Activated T-cell treated with anti-CD3 and anti-CD28 coated beads, Interleukin-2, amount 50 U/mL, for 1 hour (primary cell): ENCODE data around the gene KCNA2.

Experiments used
- DNase-seq: peaks from one replicate; pipeline ENCODE4 v3.0.0-alpha.2; 2020

KCNA2 gene

DNA sequence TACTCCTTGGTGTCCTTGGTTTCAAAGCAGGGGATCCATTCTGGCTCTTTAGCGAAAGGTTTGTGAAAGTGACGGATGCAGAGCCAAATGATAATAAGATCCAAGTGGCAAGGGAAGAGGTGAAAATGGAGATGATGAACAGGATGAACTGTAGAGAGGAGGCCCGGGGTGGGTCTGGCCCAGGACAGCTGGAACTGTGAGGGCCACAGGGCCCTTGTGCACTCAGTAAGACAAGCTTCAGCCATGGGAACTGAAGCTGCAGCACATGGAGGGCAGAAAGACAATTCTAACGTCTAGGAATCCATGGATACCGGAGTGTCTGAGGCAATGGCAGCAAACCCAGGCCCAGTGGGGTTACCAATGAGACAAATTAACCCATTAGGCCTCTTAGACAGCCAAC is 4.8 kb downstream of the KCNA2 start:
- no peak for DNase-seq

DNA sequence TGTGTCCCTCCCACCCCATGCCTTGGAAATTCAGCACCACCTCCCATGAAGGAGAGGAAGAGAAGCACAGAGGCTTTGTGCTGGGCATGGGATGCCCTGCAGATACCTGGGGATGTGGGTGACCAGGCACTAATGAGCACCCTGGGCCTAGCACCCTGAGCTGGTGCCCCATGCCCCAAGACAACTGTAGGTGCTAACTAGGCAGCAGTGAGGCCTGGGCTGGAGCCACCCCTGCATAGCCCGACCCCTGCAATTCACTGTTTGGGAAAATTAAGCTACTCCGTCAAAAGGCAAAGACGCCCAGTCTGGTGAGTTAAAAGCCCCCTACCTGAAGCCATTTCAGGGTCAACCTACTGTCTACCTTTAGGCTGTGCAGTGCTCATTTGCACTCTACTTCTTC is 5.4 kb downstream of the KCNA2 start:
- no peak for DNase-seq

DNA sequence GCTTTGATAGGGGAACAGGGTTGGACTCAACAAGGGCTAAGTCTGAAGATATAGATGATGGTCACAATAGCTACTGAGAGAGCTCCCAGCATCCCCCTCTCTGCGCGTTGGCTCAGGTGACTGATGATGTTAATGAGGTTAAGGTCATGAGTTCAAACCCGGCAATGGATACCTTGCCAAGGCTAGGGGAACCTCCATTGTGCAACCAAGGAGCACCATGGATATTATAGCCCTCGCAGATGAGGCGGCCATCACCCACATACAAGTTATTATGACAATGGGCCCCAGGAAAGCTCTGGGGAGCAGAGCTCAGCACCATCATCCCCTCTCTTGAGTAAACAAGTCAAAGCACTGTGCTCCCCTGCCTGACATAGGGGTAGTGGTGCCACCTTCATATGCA is 8.2 kb downstream of the KCNA2 start:
- DNase-seq: no peak

DNA sequence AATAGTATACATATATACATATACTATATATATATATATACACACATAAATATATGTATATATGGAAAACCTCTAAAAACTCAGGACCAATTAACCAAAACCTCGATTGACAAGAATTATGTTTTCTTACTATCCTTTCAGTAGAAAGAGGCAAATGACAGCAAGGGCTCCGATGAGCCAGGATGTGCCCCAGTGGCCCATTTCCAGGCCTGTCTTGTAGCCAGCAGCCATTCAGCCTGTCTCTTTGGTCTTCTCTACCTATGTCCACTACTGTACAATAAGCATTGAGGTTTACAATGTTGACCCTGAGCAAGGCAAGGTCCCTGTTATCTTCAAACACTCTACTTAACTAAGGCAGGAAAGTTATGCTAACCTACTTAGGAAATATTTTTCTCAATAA is 9.8 kb downstream of the KCNA2 start:
- DNase-seq: no peak

DNA sequence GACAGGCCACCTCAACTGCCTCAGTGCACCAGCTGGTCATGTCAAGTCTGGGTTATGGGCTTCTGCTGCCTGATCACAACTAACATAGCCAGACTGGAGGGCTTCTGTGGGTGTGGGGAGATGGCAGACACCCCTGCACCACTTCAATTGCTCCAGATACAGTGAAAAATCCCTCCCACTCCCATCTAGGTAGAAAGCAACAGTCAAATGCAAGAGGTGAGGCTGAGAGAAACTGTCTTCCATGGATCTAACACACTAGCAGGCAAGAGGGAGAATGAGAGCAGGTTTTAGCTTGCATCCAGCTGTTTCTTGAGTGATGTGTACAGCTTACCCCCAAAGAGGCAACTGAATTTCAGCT is 10.8 kb downstream of the KCNA2 start:
- no peak for DNase-seq

DNA sequence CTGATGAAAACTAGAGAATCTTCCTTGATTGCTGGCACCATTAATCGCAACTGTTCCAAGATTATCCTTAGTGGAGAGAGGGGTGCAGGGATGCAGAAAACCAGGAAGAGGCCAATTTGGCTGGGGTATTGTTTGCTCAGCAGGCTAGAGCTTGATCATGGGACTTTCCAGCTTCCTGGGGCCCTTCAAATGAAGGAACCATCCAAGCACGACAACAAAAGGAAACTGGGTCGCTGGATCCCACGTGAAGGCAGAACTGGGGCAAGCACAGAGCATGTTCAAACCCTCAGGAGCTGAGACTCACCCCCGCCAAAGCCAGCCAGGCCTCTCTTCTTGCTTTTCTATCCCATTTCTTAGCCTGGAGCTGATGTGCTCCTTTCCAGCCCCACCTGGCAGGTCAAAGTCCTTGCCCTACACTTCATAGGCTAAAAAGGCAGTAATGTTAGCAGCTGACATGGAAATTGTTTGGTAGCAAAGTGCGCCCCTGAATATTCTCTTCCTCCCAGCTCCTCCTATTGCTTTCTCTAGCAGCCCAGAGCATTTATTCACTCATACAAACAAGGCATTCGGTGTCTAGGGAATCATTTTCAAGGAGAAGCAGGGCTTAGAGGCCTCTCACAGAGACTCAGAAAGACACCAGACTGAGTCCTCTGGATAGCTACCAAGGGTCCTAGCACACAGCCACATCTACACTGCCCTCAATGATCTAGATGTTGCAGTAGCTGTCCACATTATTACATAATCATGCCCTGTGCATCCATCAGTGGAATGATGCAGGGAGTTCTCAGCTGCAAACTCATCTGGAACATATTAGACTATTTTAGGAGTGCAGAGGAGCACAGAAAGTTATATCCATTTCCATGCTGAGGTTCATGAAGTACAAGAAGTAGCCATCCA is 11.5 kb downstream of the KCNA2 start:
- DNase-seq: no peak

DNA sequence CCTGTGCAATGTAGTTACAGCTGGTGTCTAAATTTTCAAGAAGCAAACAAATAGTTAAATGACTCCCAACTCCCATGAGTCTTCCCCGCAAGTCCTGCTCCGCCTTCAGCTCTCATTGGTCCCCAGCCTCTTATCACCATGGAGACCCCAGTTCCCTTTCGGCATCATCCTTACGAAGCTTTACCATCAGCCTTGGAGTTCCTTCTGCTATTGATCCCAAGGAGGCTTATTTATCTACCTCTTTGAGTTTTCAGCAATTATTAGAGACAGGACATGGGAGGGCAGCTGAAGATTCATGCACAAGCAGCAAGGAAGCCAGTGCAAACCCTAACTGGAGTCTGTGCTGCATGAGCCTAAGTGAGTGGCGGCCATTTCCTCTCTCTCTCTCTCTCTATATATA is 12.3 kb downstream of the KCNA2 start:
- no peak for DNase-seq

DNA sequence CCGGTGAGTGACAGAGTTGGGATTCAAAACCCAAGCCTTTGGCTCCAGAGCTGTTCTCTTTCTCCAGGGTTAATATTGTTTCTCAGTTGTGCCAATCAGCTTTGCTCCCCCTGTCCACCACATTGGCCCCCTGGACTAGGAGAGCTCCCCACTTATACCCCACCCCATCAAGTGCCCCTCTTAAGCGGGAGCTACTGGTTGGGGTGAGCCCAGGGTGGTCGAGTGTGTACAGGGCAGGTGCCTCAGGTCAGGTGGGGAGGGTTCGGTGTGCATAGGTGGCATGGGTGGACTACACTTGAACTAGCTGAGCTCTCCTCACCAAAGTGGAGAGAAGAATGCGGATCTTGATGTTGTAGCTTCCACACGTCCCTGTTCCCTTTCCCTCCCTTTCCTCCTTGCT is 14.2 kb downstream of the KCNA2 start:
- no peak for DNase-seq

DNA sequence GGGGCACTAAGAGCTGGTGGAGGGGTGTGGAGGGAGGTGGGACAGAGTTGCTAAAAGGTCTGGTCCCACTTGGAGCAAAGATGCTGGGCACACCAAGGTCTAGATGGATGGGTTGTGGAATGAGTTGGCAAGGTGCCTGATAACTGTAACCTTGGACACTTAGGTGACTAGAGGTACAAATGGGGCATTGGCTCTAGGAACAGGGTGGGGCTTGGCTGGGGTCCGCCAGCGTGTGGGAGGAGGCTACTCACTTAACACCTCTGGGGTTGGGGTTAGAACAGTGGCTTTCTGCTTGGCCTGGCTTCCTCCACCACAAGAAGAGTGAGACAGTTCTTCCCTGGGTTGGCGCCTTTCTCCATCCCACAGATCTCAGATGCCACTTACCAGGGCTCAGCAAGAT is 17.2 kb downstream of the KCNA2 start:
- no peak for DNase-seq

DNA sequence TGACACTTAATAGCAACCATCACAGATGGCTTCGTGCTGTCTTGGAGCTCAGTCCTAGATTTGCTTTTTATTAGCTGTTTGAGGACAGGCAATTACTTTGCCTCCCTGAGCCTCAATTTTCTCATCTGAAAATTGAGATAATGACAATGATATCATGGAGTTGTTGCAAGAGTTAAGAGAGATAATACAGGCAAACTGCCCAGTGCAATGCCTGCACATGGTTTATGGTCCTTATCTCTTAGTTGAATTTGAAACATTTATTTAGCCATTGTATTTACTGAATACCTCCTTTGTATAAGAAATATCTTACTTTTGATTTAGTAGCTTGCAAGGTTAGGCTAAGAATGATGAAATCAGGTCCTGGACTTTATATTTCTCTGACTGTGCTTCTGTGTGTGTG is 17.7 kb downstream of the KCNA2 start:
- DNase-seq: no peak

DNA sequence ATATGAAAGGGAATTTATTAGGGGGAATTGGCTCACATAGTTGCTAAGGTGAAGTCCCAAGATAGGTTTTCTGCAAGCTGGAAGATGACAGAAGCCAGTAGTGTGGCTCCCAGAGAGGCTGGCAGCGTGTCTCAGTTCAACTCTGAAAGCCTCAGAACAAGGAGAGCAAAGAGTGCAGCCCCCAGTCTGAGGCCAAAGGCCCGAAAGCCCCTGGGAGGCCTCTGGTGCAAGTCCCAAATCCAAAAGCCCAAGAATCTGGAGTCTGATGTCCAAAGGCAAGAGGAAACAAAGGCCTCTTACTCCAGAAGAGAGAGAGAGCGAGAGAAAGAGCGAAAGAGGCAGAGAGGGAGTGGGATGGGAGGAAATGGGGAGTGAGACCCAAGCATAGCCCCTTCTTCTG is 18.3 kb downstream of the KCNA2 start:
- DNase-seq: no peak

DNA sequence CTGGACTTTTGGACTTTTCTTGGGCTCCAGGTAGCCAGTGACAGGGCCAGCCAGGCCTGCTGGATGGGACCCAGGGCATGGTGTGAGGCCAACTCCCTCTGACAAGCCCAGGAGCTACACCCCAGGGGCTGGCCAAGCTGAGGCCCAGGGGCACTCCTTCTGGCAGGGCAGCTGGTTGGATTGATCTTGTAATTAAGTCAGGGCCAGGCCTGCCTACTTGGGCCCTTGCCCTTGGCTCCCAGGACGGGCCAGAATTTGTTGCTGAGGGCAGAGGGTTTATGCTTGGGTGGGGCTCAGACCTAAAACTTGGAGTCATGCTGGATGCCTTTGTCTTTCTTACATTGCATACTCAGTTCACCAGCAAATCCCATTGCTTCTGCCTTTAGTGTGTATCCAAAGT is 20.7 kb downstream of the KCNA2 start:
- no peak for DNase-seq

DNA sequence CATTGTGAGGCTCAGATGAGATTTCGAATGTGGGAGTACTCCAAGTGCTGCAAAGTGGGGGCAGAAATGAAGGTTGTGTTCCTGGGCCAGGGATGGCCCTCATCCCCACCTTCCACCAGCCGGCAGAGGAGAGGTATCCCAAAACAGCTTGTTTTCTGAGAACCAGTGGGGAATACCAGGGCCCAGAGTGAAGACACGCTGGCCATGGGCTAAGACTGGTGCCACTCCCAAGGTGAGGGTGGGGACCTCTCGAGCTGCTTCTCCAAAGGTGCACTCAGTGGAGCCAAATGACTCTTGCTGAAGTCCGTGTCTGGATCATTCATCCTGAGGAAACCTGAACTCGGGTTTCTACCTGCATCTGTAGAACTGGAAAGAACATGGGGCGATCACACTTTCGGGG is 22.1 kb downstream of the KCNA2 start:
- DNase-seq: no peak

DNA sequence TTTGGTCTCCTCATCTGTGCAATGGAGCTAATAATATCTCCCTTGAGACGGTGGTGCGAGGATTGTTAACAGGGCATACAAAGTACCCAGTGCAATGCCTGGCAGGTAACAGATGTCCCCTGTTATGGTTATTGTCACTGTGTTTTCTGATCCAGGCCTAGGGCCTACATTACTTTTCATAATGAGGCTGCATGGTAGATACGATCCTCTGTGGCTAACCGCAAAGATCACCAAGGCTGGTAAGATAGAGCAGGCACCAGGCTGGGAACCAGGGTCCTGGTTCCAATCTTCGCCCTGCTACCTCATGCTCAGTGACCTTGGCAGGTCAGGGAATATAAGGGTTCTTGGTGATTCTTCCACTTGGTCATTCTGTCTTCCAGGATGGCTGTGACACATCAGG is 22.7 kb downstream of the KCNA2 start:
- no peak for DNase-seq

DNA sequence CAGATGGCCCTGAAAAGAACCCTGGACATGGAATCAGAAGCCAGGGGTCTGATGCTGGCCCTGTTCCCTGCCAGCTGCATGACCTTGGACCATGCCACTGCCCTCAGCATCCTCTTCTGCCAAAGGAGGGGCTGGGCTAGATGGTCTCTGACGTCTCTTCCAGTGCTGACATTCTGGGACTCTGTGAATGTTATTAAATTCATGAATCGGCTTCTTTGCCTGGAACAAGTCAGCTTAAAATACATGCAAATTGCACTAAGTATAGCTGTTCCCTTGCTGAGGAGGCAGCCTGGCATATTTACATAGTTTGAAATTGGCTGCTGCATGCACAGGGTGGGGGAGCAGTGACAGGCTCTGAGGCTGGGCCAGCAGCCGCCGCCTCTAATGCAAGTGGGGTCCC is 23.8 kb downstream of the KCNA2 start:
- DNase-seq: no peak

DNA sequence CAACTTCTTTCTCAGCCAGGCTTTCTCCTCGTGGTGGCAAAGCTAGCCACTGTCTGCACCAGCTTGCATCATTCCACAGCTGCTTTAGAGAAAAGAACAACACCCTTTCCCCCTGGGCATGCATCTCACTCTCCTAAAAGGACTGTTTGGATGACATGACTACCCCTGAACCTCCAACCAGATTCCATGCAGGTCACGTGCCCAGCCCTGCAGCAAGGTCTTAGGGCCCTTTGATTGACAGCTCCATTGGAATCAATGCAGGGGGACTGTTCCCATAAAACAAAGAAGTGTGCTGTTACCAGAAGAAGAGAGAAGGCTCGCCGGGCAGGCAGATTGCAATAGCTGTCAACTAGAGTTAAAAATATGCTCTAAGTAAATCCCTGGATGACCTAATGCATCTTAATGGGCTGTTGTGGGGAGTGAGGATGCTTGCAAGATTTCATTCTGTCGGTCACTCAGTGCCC is 24.4 kb downstream of the KCNA2 start:
- no peak for DNase-seq

DNA sequence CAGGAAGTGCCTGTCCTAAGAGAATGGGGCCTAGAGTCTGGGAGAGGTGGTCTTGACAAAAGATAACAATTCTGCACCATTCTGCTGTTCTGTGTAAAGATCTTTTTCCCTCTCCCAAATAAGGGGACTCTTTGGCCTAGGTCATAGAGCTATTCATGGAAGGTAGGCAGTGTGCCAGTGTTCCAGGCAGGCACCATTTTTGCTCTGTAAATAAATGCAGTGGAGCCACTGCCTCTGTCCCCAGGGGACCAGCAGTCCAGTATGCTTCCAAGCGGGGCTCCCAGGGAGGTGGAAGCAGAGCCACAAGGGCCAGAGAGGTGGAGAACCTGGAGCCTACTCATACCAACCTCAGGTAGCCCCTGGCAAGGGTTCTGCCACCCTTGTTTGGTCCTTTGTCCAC is 25.9 kb downstream of the KCNA2 start:
- no peak for DNase-seq

DNA sequence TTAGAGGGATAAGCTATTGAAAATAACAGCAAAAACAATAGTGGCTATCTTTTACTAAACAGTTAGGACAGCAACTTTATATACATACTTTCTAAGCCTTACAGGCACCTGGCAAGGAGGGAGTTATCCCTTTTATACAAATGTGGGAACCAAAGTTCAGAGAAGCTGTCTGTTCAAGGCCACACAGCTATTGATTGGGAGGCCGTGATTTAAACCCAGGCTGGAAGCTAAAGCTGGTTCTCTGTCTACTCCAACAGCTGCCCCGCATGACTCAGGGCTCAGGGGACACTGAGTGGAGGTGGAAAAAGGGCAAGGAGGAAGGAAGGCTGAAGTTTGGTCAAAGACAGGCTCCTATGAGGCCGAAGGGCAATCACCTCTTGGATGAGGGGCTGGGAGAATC is 26.7 kb downstream of the KCNA2 start:
- no peak for DNase-seq

DNA sequence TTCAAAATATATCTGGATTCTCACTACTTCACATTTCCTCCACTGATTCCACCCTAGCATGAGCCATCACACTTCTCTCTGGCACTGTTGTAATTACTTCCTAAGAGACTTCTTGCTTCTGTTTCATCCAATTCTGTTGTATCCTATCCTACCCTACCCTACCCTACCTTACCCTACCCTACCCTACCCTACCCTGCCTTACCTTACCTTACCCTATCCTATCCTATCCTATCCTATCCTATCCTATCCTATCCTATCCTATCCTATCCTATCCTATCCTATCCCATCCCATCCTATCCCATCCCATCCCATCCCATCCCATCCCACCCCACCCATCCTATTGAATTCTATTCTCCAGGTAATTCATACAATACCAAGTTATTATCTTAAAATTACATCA is 29.7 kb downstream of the KCNA2 start:
- DNase-seq: no peak

DNA sequence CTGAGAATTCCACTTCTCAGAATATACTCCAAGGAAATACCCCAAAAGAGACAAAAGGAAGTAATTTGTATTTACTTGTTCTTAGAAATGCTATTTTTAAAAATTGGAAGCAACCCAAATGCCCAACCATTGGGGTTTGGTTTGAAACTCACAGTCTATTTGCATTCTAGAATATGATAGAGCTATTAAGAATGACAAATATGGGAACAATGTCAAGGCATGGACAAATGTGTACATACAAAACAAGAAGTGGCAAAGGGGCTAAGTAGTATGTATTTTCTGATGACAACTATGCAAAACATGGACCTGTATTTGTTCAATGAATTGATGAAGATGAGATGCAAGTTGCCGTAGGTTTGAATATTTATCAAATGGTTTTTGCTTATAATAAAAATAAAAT is 32.8 kb downstream of the KCNA2 start:
- no peak for DNase-seq

DNA sequence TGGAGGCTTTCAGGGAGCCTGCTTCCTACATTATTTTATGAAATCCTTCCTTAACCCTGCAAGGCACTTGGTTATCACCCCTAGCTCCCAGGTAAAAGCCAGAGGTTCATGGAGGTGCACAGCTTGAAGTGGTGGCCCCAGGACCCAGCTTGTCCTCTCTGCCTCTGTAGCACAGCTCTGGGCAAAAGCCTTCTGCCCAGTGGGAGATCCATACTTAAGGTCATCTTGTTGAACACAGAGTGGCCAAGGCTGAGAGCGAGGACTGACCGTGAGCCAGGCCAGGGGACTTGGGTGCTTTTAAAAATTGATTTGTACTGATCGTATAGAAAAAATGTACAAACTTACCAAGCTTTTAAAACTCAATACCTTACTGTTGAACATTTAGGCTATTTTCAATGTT is 33.4 kb downstream of the KCNA2 start:
- DNase-seq: no peak

DNA sequence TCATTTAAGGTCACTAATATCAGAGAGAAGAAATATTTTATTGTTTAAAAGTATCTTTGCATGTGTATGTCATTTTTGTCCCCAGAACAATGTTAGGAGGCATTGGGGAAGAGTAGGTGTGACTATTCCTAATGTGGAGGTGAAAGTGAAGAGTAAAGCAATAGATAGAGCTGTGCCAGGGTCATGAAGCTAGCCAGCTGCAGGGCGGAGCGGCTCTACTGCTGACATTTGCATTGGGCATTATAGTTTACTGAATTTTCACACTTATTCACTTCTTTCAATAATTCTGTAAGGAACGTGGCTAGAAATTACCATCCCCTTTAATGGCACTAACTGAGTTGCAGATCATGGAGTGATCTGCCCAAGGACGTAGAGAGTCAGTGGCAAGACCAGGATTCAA is 35.3 kb downstream of the KCNA2 start:
- DNase-seq: no peak

DNA sequence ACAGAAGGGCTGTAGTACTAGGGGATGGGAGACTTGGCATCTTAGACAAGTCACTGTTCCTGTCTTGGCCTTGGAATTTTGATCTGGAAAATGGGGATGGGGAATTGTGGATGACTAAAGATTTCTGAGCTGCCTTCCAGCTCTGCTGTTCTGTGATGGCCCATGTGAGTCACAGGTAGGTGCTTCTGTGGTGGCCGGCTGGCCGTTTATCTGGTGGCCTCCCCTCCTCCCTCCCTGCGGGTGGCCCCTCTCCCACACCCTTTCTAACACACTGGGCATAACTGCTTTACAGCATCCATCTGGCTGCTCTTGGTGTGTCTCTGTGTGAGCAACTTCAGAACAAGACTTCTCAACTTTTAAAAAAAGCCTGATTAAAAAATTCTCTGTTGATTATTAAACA is 35.9 kb downstream of the KCNA2 start:
- DNase-seq: no peak

DNA sequence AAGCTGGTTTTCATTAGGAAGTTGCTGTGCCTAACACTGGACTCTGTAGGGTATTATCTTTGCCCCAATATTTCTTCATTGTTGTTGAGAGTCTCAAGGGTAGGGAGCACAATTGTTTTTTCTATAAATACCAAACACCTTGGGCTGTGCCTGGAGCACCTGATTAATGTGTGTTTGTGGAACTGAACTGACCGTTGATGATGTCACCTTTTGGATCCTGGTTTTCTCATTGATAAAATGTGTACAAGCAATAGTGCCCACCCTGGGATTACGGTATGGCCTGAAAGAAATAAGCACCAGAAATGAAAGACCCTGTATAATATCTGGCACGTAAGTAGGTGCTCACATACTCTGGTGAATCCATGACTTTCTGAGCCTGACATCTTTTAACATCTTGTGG is 39.3 kb downstream of the KCNA2 start:
- no peak for DNase-seq

DNA sequence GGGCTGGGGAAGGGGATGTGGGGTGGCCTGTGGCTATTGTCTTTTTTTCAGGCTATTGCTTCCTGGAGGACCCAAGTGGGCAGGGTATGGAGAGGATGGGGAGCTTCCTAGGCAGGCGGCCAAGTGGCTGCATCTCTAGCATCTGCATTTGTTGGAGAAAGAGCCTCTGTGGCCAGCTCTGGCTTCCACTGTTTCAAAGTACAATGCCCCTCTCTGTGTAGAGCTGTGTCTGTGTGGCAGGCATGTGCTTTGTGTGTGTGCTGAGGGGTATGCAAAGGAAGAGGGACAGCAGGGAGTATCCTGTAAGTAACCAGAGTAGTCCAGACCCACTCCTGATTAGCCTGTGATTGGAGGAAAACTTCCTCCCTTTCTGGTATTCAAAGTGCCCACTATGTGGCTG is 40.6 kb downstream of the KCNA2 start:
- no peak for DNase-seq
